GM23248 (cell line): Measurements from ENCODE around the gene FGFR1OP2.

ENCODE experiments used
- EZH2 ChIP-seq: fragments of 200-600 bp; sonication (generic); IDR thresholded peaks from 2 replicates; pipeline ENCODE4 v1.6.1; 2018; ENCODE audit warnings: antibody characterized with exemption, mild to moderate bottlenecking; ENCODE audit not compliant: insufficient read depth, poor library complexity, severe bottlenecking
- EZH2phosphoT487 ChIP-seq: fragments of 200-600 bp; sonication (generic); IDR thresholded peaks from 2 replicates; pipeline ENCODE4 v1.6.1; 2018; ENCODE audit warnings: antibody characterized with exemption, moderate library complexity, mild to moderate bottlenecking, low read depth; ENCODE audit not compliant: insufficient read depth

DNA sequence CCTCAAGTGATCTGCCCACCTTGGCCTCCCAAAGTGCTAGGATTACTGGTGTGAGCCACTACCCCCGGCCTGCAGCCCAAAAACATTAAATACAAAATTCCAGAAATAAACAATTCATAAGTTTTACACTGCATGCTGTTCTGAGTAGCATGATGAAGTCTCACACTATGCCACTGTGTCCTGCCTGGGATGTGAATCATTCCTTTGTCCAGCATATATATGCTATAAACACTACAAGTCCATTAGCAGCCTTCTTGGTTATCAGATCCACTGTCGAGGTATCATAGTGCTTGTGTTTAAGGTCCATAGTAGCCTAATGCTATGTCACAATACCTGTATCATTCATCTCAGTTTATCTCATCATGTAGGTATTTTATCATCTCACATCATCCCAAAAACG lies 16.4 kb upstream of the FGFR1OP2 start:
- TF ChIP-seq EZH2 (no peak), EZH2phosphoT487 (no peak)
